ENCODE results near the gene TP53RK.

GRCh38 chr20:46646659-46647380, 42.4 kb downstream of the TP53RK start:
- TF ChIP-seq CTCF (IDR thresholded peaks at IDR 0.05), result no peak
- TF ChIP-seq EZH2 (IDR thresholded peaks at IDR 0.05; ENCODE audit: borderline replicate concordance, insufficient read depth, low read depth, low read length, poor library complexity, severe bottlenecking), result no peak

All from B cell (primary cell).